Measurements from ENCODE around the gene GPRC5A.

DNA sequence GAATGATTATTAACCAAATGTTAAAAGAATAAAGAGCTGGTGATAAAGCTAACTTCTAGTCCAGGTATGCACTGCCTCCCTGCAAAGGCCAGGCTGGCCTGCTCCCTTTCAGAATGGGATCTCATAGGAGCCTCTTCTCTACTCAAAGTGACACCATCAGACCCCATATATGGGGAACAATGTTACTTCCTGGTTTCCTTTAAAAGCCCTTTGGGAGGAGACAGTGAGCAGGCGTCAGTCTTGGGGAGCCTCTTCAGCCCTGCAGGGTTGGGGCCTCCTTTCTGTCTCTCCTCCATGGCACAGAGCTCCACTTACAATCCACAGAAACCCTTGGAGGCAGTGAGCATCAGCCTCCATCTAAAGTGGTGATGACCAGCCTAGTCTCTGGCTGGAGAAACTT, 17.3 kb upstream of the GPRC5A start:
- TF ChIP-seq, protein P1, sequence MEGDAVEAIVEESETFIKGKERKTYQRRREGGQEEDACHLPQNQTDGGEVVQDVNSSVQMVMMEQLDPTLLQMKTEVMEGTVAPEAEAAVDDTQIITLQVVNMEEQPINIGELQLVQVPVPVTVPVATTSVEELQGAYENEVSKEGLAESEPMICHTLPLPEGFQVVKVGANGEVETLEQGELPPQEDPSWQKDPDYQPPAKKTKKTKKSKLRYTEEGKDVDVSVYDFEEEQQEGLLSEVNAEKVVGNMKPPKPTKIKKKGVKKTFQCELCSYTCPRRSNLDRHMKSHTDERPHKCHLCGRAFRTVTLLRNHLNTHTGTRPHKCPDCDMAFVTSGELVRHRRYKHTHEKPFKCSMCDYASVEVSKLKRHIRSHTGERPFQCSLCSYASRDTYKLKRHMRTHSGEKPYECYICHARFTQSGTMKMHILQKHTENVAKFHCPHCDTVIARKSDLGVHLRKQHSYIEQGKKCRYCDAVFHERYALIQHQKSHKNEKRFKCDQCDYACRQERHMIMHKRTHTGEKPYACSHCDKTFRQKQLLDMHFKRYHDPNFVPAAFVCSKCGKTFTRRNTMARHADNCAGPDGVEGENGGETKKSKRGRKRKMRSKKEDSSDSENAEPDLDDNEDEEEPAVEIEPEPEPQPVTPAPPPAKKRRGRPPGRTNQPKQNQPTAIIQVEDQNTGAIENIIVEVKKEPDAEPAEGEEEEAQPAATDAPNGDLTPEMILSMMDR (conservative IDR thresholded peaks at IDR 0.05; ENCODE audit: low read depth, low read length): no peak
- TF ChIP-seq MAFK (IDR thresholded peaks at IDR 0.05; ENCODE audit: low read depth, low read length) (no peak), POLR2A (IDR thresholded peaks at IDR 0.05; ENCODE audit: low read depth, low read length) (no peak), RCOR1 (IDR thresholded peaks at IDR 0.05; ENCODE audit: insufficient replicate concordance, low read length) (no peak), RFX5 (IDR thresholded peaks at IDR 0.05; ENCODE audit: low read depth, low read length) (no peak), MAZ (IDR thresholded peaks at IDR 0.05; ENCODE audit: borderline replicate concordance, low read depth, low read length) (no peak), CEBPB (IDR thresholded peaks at IDR 0.05; ENCODE audit: low read depth, low read length) (no peak), BHLHE40 (IDR thresholded peaks at IDR 0.05; ENCODE audit: low read depth, low read length) (no peak), MXI1 (IDR thresholded peaks at IDR 0.05; ENCODE audit: borderline replicate concordance, low read depth, low read length) (no peak), CHD1 (IDR thresholded peaks at IDR 0.05; ENCODE audit: low read depth, low read length) (no peak), RAD21 (IDR thresholded peaks at IDR 0.05; ENCODE audit: low read length) (no peak), NFE2L2 (IDR thresholded peaks at IDR 0.05; ENCODE audit: low read depth, low read length) (no peak)
- TF ChIP-seq, protein P2, sequence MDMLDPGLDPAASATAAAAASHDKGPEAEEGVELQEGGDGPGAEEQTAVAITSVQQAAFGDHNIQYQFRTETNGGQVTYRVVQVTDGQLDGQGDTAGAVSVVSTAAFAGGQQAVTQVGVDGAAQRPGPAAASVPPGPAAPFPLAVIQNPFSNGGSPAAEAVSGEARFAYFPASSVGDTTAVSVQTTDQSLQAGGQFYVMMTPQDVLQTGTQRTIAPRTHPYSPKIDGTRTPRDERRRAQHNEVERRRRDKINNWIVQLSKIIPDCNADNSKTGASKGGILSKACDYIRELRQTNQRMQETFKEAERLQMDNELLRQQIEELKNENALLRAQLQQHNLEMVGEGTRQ (IDR thresholded peaks at IDR 0.05; ENCODE audit: low read depth, low read length): no peak
- TF ChIP-seq, protein P3, sequence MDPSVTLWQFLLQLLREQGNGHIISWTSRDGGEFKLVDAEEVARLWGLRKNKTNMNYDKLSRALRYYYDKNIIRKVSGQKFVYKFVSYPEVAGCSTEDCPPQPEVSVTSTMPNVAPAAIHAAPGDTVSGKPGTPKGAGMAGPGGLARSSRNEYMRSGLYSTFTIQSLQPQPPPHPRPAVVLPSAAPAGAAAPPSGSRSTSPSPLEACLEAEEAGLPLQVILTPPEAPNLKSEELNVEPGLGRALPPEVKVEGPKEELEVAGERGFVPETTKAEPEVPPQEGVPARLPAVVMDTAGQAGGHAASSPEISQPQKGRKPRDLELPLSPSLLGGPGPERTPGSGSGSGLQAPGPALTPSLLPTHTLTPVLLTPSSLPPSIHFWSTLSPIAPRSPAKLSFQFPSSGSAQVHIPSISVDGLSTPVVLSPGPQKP (IDR thresholded peaks at IDR 0.05; ENCODE audit: borderline replicate concordance, low read depth, low read length): no peak
